Gastrocnemius medialis (tissue), 4 donors: Measurements from ENCODE around the gene AARS1.

Experiments
- CTCF ChIP-seq, 5 experiments: fragments of 450-650 bp in 3 of 5; fragments of 200-600 bp in 2 of 5; sonication (generic) in 2 of 5; IDR thresholded peaks in 4 of 5; conservative IDR thresholded peaks in 1 of 5; 1 replicate in 4 of 5; 2 replicates in 1 of 5; pipeline ENCODE4 v1.5.1; 2016 to 2019; ENCODE audit warnings: antibody characterized with exemption in 5 of 5, mild to moderate bottlenecking in 3 of 5, moderate library complexity in 3 of 5
- POLR2A ChIP-seq, 2 donors: fragments of 450-650 bp; IDR thresholded peaks; one replicate each; pipeline ENCODE4 v1.6.1; 2017; ENCODE audit warnings: antibody characterized with exemption in 2 of 2, mild to moderate bottlenecking in 2 of 2, moderate library complexity in 2 of 2

GRCh38 chr16:70306880-70307279, 17.6 kb upstream of the AARS1 start:
- TF ChIP-seq CTCF (IDR thresholded peaks at IDR 0.05 in 4 of 5, conservative IDR thresholded peaks at IDR 0.05 in 1 of 5) (no peak), POLR2A (IDR thresholded peaks at IDR 0.05) (no peak)
